GM23338 (cell line): ENCODE measurements around the gene KLF7. TPM values are rescaled to one million over a fixed set of nuclear protein-coding genes. Genes with fewer than 3 reads are reported as not detected.

ENCODE experiments used
- ATAC-seq: fragments of 200-7000 bp; cut with Tn5 transposase; 3 replicates; pipeline ENCODE4 v1.9.1; 2020
- DNase-seq: peaks from one replicate; pipeline ENCODE4 v3.0.0-alpha.2; 2015; ENCODE audit warnings: low spot score
- H2AFZ ChIP-seq: fragments of 200-600 bp; sonication (generic); 2 replicates; pipeline ENCODE4 v1.8.0; 2016; ENCODE audit warnings: antibody characterized with exemption, mild to moderate bottlenecking, moderate library complexity
- H3F3A ChIP-seq: fragments of 200-600 bp; sonication (generic); replicated peaks from 2 replicates; pipeline ENCODE4 v1.8.0; 2017; ENCODE audit warnings: antibody characterized with exemption, mixed run types, low read depth
- H3K27ac ChIP-seq: fragments of 200-600 bp; sonication (generic); 2 replicates; pipeline ENCODE4 v1.6.1; 2016; ENCODE audit warnings: low read depth
- H3K27me3 ChIP-seq: fragments of 200-600 bp; sonication (generic); 2 replicates; pipeline ENCODE4 v1.8.0; 2016; ENCODE audit warnings: mild to moderate bottlenecking, mixed run types, moderate library complexity; ENCODE audit not compliant: insufficient read depth
- H3K36me3 ChIP-seq: fragments of 200-600 bp; sonication (generic); 2 replicates; pipeline ENCODE4 v1.8.0; 2016; ENCODE audit warnings: mild to moderate bottlenecking; ENCODE audit not compliant: insufficient read depth
- H3K4me1 ChIP-seq: fragments of 200-600 bp; sonication (generic); 2 replicates; pipeline ENCODE4 v1.8.0; 2016; ENCODE audit warnings: mild to moderate bottlenecking, moderate library complexity; ENCODE audit not compliant: insufficient read depth
- H3K4me2 ChIP-seq: fragments of 200-600 bp; sonication (generic); 2 replicates; pipeline ENCODE4 v1.7.1; 2017; ENCODE audit warnings: mixed run types
- H3K4me3 ChIP-seq: fragments of 200-600 bp; sonication (generic); 2 replicates; pipeline ENCODE4 v1.6.1; 2016; ENCODE audit warnings: mixed run types
- H3K79me2 ChIP-seq: fragments of 200-600 bp; sonication (generic); replicated peaks from 2 replicates; pipeline ENCODE4 v1.8.0; 2017; ENCODE audit warnings: mild to moderate bottlenecking; ENCODE audit not compliant: insufficient read depth
- H3K9me2 ChIP-seq: fragments of 200-600 bp; sonication (generic); 2 replicates; pipeline ENCODE4 v1.8.0; 2017; ENCODE audit not compliant: insufficient read depth
- H4K20me1 ChIP-seq: fragments of 200-600 bp; sonication (generic); replicated peaks from 2 replicates; pipeline ENCODE4 v1.8.0; 2017; ENCODE audit warnings: mild to moderate bottlenecking; ENCODE audit not compliant: insufficient read depth
- H3K27ac Mint-ChIP-seq: 2 replicates; pipeline ENCODE4 v1.8.0; 2020; ENCODE audit warnings: inconsistent platforms, mild to moderate bottlenecking, moderate library complexity, mixed read lengths
- H3K27me3 Mint-ChIP-seq: 3 replicates; pipeline ENCODE4 v1.8.0; 2022; ENCODE audit warnings: low read depth, mild to moderate bottlenecking, moderate library complexity, mixed read lengths, inconsistent platforms; ENCODE audit not compliant: insufficient read depth, poor library complexity
- H3K36me3 Mint-ChIP-seq: 3 replicates; pipeline ENCODE4 v1.8.0; 2021; ENCODE audit warnings: low read depth, mild to moderate bottlenecking, inconsistent platforms, moderate library complexity, mixed read lengths
- H3K4me1 Mint-ChIP-seq: 3 replicates; pipeline ENCODE4 v1.8.0; 2020; ENCODE audit warnings: mild to moderate bottlenecking, inconsistent platforms, mixed read lengths
- H3K4me3 Mint-ChIP-seq: 3 replicates; pipeline ENCODE4 v1.8.0; 2021; ENCODE audit warnings: moderate library complexity, mild to moderate bottlenecking, inconsistent platforms, mixed read lengths
- H3K9me3 Mint-ChIP-seq: 3 replicates; pipeline ENCODE4 v1.8.0; 2020; ENCODE audit warnings: moderate library complexity, mild to moderate bottlenecking, inconsistent platforms, mixed read lengths
- CREB1 ChIP-seq: fragments of 250-450 bp; sonication (Bioruptor Pico); IDR thresholded peaks from 2 replicates; pipeline ENCODE4 v1.5.0; 2020; ENCODE audit warnings: low read depth, mild to moderate bottlenecking, moderate library complexity
- CTCF ChIP-seq, 2 experiments: fragments of 200-600 bp in 1 of 2; sonication (generic) in 1 of 2; conservative IDR thresholded peaks; 2 replicates each; pipeline versions ENCODE4 v1.5.1 to v1.6.1; 2016 to 2017; ENCODE audit warnings: antibody characterized with exemption in 2 of 2, low read depth in 2 of 2, mild to moderate bottlenecking in 2 of 2, moderate library complexity in 1 of 2
- EZH2phosphoT487 ChIP-seq: fragments of 200-600 bp; sonication (generic); IDR thresholded peaks from one replicate; pipeline ENCODE4 v1.8.1; 2018; ENCODE audit warnings: antibody characterized with exemption; ENCODE audit not compliant: unreplicated experiment
- JUNB ChIP-seq: IDR thresholded peaks from one replicate; pipeline ENCODE4 v1.6.1; 2016; ENCODE audit warnings: antibody characterized with exemption; ENCODE audit not compliant: unreplicated experiment
- REST ChIP-seq: IDR thresholded peaks from one replicate; pipeline ENCODE4 v1.6.1; 2018; ENCODE audit warnings: antibody characterized with exemption; ENCODE audit not compliant: unreplicated experiment
- STAT1 ChIP-seq: IDR thresholded peaks from one replicate; pipeline ENCODE4 v1.6.1; 2016; ENCODE audit warnings: antibody characterized with exemption; ENCODE audit not compliant: unreplicated experiment
- ZNF114 ChIP-seq: fragments of 250-450 bp; sonication (Bioruptor Pico); IDR thresholded peaks from 2 replicates; pipeline ENCODE4 v1.5.0; 2020; ENCODE audit warnings: mild to moderate bottlenecking, moderate library complexity
- polyA plus RNA-seq: library from polyadenylated mRNA; unstranded; fragments of >200 nt; fragmentation: Nextera tagmentation; extraction: Ambion mirVana; gene quantifications from 2 replicates; pipeline ENCODE4 v1.2.1, GENCODE V29; 2016
- total RNA-seq: library from RNA; depleted of rRNA; stranded (reverse); fragments of >200 nt; shearing (Covaris generic); gene quantifications from 2 replicates; pipeline ENCODE4 v1.2.3, GENCODE V29; 2014

KLF7 gene
- total and polyA plus RNA-seq, 2 experiments from 2014 or later, result 5.7 to 15.4 TPM

- TF ChIP-seq CTCF (conservative IDR thresholded peaks at IDR 0.05; ENCODE audit: low read depth in 2 of 2) (no peak), STAT1 (no peak), EZH2phosphoT487 (no peak), CREB1 (CRISPR knock-in tag) (no peak)
These were observed 77.5 kb downstream of the KLF7 start (continued) for GRCh38 chr2:207088276-207088675.

- Mint-ChIP-seq H3K27me3 (peaks cover 4% of the 10 kb centered on the region), H3K36me3 (peaks cover 13% of the 10 kb centered on the region; the same call in 2 of the 3 replicates), H3K4me1 (peaks cover 40% of the 10 kb centered on the region), H3K4me3 (no peak overlapping the region; the same call in 2 of the 3 replicates), H3K27ac (no peak overlapping the region), H3K9me3 (no peaks in the 10 kb centered on the region)
- Histone ChIP-seq H3K79me2 (peaks cover 34% of the 10 kb centered on the region; the same call in 1 of the 2 replicates), H3K9me2 (no peaks in the 10 kb centered on the region), H2AFZ (no peak overlapping the region), H3K27ac (no peak overlapping the region), H3F3A (no peaks in the 10 kb centered on the region), H4K20me1 (no peaks in the 10 kb centered on the region), H3K36me3 (no peaks in the 10 kb centered on the region), H3K4me3 (no peak overlapping the region), H3K4me2 (no peak overlapping the region), H3K4me1 (peaks cover 28% of the 10 kb centered on the region), H3K27me3 (no peaks in the 10 kb centered on the region)
- ATAC-seq, result no peak
- TF ChIP-seq ZNF114 (CRISPR knock-in tag) (no peak), EZH2phosphoT487 (no peak), STAT1 (no peak), CREB1 (CRISPR knock-in tag) (no peak)
- no peak for DNase-seq
These were observed 78.5 kb downstream of the KLF7 start for GRCh38 chr2:207087046-207087902.

- Histone ChIP-seq H3K9me2 (no peaks in the 10 kb centered on the region), H3K27me3 (no peaks in the 10 kb centered on the region), H3F3A (no peaks in the 10 kb centered on the region), H3K4me2 (no peak overlapping the region), H3K27ac (no peak overlapping the region), H3K4me3 (no peak overlapping the region), H4K20me1 (no peaks in the 10 kb centered on the region), H2AFZ (no peak overlapping the region), H3K4me1 (peaks cover 17% of the 10 kb centered on the region), H3K79me2 (peaks cover 27% of the 10 kb centered on the region; the same call in 1 of the 2 replicates), H3K36me3 (no peaks in the 10 kb centered on the region)
- no peaks in the 10 kb centered on the region for H3K9me3 Mint-ChIP-seq
- no peak for TF ChIP-seq CTCF (conservative IDR thresholded peaks at IDR 0.05; ENCODE audit: low read depth in 2 of 2)
- no peak for TF ChIP-seq REST
- TF ChIP-seq STAT1, result no peak
- TF ChIP-seq JUNB, result no peak
- TF ChIP-seq CREB1 (CRISPR knock-in tag), result no peak
- peaks cover 4% of the 10 kb centered on the region for H3K27me3 Mint-ChIP-seq
- peaks cover 34% of the 10 kb centered on the region for H3K4me1 Mint-ChIP-seq
- no peak overlapping the region for H3K27ac Mint-ChIP-seq
- no peak for ATAC-seq
- DNase-seq, result no peak
- no peak overlapping the region for H3K4me3 Mint-ChIP-seq
- H3K36me3 Mint-ChIP-seq, result peaks cover 13% of the 10 kb centered on the region; the same call in 2 of the 3 replicates
These were observed 79.6 kb downstream of the KLF7 start for GRCh38 chr2:207086136-207086535.
